Lower leg skin (tissue), 3 donors: ENCODE results near the gene ARSB.

Experiments
- POLR2A ChIP-seq, 2 donors: fragments of 450-650 bp; IDR thresholded peaks; one replicate each; pipeline ENCODE4 v1.6.1; 2016 to 2017; ENCODE audit warnings: antibody characterized with exemption in 2 of 2, mild to moderate bottlenecking in 1 of 2, moderate library complexity in 1 of 2
- TF ChIP-seq, protein P1 (sequence below), 3 donors: fragments of 450-650 bp; IDR thresholded peaks; one replicate each; pipeline ENCODE4 v1.5.1; 2016; ENCODE audit warnings: antibody characterized with exemption in 3 of 3, mild to moderate bottlenecking in 3 of 3, moderate library complexity in 2 of 3

DNA sequence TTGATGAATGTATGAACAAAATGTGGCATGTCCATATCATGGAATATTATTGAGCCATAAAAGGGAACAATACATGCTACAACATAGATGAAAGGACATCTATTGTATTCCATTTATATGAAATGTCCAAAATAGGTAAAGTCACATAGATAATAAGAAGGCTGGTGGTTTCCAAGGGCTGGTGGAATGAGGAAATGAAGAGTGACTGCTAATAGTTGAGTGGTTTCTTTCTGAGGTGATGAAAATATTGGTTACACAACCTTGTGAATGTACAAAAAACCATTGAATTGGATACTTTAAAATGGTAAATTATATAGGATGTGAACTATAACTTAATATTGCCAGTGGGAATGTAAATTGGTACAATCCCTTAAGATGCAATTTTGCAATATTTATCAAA lies 5.2 kb downstream of the ARSB start:
- TF ChIP-seq, protein P1, sequence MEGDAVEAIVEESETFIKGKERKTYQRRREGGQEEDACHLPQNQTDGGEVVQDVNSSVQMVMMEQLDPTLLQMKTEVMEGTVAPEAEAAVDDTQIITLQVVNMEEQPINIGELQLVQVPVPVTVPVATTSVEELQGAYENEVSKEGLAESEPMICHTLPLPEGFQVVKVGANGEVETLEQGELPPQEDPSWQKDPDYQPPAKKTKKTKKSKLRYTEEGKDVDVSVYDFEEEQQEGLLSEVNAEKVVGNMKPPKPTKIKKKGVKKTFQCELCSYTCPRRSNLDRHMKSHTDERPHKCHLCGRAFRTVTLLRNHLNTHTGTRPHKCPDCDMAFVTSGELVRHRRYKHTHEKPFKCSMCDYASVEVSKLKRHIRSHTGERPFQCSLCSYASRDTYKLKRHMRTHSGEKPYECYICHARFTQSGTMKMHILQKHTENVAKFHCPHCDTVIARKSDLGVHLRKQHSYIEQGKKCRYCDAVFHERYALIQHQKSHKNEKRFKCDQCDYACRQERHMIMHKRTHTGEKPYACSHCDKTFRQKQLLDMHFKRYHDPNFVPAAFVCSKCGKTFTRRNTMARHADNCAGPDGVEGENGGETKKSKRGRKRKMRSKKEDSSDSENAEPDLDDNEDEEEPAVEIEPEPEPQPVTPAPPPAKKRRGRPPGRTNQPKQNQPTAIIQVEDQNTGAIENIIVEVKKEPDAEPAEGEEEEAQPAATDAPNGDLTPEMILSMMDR (IDR thresholded peaks at IDR 0.05) = no peak
- TF ChIP-seq POLR2A (IDR thresholded peaks at IDR 0.05) = no peak
